Lower leg skin (tissue), 4 donors: ENCODE data around the gene RBKS. TPM values are rescaled to one million over a fixed set of nuclear protein-coding genes. Genes with fewer than 3 reads are reported as not detected.
A peak's percentile ranks its signal among the peaks of the same experiment; 100 is the strongest.

Experiments used
- DNase-seq, 2 donors: peaks; one replicate each; pipeline ENCODE4 v3.0.0-alpha.2; 2019; ENCODE audit warnings: low spot score in 2 of 2
- H3K4me3 ChIP-seq: fragments of 200-600 bp; sonication (generic); 2 replicates; pipeline ENCODE4 v1.5.1; 2017; ENCODE audit warnings: mild to moderate bottlenecking, low read depth; ENCODE audit not compliant: poor library complexity, severe bottlenecking
- POLR2A ChIP-seq, 2 donors: fragments of 450-650 bp; IDR thresholded peaks; one replicate each; pipeline ENCODE4 v1.6.1; 2016 to 2017; ENCODE audit warnings: antibody characterized with exemption in 2 of 2, mild to moderate bottlenecking in 1 of 2, moderate library complexity in 1 of 2
- WGBS, 2 donors: methylation state at CpG; one replicate each; pipeline ENCODE4 v1.1.5; 2018; 5-methylcytosine and 5-hydroxymethylcytosine counted together
- intact Hi-C: fragments of 100-400 bp; cut with DNase I; formaldehyde crosslinking; loops from one replicate; pipeline ENCODE4 v1.15.0; 2023; ENCODE audit warnings: low total_unique reads
- total RNA-seq, 4 donors: library from RNA; depleted of rRNA; stranded (reverse); fragments of >200 nt; gene quantifications; one replicate each; pipeline ENCODE4 v1.1.0, GENCODE V29; 2016
- TF ChIP-seq, protein P1 (sequence below), 3 donors: fragments of 450-650 bp; IDR thresholded peaks; one replicate each; pipeline ENCODE4 v1.5.1; 2016; ENCODE audit warnings: antibody characterized with exemption in 3 of 3, mild to moderate bottlenecking in 3 of 3, moderate library complexity in 2 of 3

The RBKS gene
- total RNA-seq, 4 donors from 2014 or later: 0.95 to 2.6 (median 1.3) TPM

DNA sequence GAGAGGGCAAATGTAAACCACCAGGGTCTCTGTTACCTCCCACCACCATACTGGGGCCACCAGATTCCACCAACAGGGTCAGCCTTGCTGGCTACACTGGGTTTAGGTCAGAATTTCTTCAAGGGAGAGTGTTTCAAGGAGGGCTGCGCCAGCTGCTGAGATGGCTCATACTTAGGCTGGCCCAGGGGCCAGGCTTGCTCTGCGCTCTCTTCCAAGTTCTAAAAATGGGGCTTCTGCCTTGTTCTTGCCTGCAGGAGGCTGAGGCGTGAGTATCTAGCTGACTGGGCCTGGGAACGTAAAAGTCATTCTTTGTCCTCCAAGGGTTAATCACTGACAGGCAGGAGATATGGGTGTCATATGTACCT lies 90.6 kb downstream of the RBKS start:
- DNase-seq: no peak
- TF ChIP-seq POLR2A (IDR thresholded peaks at IDR 0.05): no peak
- TF ChIP-seq, protein P1, sequence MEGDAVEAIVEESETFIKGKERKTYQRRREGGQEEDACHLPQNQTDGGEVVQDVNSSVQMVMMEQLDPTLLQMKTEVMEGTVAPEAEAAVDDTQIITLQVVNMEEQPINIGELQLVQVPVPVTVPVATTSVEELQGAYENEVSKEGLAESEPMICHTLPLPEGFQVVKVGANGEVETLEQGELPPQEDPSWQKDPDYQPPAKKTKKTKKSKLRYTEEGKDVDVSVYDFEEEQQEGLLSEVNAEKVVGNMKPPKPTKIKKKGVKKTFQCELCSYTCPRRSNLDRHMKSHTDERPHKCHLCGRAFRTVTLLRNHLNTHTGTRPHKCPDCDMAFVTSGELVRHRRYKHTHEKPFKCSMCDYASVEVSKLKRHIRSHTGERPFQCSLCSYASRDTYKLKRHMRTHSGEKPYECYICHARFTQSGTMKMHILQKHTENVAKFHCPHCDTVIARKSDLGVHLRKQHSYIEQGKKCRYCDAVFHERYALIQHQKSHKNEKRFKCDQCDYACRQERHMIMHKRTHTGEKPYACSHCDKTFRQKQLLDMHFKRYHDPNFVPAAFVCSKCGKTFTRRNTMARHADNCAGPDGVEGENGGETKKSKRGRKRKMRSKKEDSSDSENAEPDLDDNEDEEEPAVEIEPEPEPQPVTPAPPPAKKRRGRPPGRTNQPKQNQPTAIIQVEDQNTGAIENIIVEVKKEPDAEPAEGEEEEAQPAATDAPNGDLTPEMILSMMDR (IDR thresholded peaks at IDR 0.05): no peak
- intact Hi-C loops: no loop called here
- 75 to 80% methylated on average over 4 of the region's 4 CpGs for WGBS, 2 donors
- no peak overlapping the region for H3K4me3 ChIP-seq

DNA sequence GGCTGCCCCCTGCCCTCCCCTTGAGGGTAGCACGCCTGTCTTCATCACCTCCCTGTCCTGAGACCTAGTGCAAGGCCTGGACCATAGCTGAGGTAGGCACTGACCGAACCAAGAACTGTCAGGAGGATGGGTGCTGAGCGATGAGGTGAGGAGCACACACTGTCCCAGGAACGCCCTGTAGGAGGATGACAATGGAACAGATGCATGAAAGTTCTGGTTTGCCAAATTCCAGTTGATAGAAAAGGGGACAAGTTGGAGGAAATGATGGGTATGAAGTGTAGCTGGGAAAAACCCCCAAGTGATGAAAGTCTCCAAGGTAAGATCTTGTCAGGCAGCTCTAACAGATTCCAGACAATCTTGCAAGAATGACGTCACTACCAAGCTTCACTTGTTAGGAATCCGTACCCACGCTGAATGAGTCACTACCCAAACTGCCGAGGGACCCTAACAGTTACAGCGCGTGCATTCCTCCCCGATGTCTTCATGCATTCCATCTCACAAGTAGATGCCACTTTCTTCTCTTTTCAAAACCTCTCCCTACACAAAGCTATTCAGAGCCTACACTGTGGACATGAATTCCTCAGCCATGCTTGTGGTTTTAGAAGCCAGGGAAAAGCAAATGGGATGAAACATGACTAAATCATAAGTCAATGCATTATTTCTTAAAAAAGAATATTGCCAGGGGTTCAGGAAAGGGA lies 91.1 kb downstream of the RBKS start:
- WGBS, 2 donors: 48% methylated on average over 11 of the region's 11 CpGs
- H3K4me3 ChIP-seq: no peak overlapping the region
- TF ChIP-seq, protein P1 (IDR thresholded peaks at IDR 0.05): no peak
- TF ChIP-seq POLR2A (IDR thresholded peaks at IDR 0.05): no peak
- intact Hi-C loops: no loop called here
- DNase-seq: peak in 1 of 2 donors; percentile 49

DNA sequence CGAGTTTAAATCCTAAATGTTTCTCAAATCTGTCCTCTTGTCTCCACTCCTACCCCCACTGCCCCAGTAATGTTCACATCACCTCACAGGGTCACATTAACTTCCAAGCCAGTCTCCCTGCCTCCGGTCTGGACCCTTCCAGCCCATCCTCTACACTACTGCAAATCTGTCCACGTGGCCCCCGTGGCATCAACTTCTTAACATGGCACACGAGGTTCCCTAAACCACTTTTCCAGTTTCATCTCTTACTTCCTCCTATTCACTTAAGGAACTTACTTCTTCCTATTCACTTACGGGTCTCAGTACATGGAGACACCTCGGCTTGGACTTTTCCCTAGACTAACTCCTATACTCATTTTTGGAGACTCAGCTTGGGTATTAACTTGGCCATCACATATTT lies 91.7 kb downstream of the RBKS start:
- no peak for DNase-seq
- intact Hi-C loops: no loop called here
- TF ChIP-seq, protein P1 (IDR thresholded peaks at IDR 0.05): no peak
- no peak for TF ChIP-seq POLR2A (IDR thresholded peaks at IDR 0.05)
- WGBS, 2 donors: 87 to 94% methylated on average over 7 of the region's 7 CpGs
- no peak overlapping the region for H3K4me3 ChIP-seq

DNA sequence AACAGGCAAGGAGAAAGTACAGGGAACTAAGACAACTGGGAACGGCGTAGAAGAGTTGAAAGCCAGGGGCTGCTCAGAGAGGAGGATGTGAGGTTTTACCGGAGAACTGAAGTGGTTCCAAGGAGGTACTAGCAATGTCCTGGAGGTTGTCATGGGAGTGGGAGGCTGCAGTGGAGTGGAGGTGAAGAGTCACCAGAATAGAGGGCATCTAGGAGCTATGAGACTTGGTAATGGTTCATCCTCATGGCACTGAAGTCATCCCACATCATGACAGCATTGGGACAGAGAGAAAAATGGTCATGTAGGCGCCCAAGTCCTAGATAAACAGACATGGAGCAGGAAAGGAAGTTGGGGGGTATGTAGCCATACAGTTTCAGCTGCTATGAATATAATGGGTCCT lies 92.3 kb downstream of the RBKS start:
- H3K4me3 ChIP-seq: no peak overlapping the region
- no peak for DNase-seq
- WGBS, 2 donors: 90 to 96% methylated on average over 4 of the region's 4 CpGs
- TF ChIP-seq POLR2A (IDR thresholded peaks at IDR 0.05): no peak
- TF ChIP-seq, protein P1 (IDR thresholded peaks at IDR 0.05): no peak
- intact Hi-C loops: no loop called here

DNA sequence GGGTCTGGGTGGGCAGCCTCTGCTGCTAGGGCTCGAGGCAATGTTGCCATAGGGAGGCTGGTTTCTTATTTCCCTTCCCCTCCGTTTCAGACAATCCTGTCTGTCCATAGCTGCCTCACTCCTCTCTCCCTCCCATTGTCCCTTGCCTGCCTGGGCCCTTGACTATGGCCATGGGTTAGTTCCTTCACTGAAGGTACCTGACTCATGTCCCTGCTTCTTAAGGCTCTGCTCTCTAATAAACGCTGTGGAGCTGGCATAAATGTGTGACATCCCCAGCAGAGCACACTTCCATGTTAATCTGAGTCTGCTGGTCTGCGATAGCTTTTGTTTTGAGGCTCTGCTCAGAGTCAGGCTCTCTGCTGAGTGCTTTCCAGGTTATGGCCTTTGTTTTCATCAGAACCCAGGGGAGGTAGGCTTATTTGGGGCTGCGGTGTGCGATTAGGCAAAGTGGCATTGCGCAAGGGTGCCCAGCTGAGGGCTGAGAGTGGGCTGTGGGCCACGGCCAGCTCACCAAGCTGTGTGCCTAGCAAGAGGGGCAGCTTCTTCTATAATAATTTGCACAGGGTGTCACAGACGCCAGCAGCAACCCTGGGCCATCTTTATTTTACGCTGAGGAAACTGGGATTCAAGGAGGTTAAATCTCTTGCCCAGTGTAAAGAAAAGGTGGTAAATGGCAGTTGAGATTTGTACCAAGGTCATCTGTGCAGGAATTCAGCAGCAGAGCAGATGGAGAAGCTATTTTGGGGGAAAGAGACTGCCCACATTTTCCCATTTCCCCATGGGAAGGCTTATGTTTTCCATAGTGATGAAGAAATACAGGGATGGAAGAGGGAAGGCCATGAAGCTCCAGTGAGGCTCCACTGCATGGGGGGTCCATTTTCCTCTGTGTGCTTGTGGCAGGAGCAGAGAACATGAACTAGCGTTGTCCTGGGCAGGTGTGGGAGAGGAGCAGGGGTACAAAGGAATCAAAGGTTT lies 93.1 kb downstream of the RBKS start:
- H3K4me3 ChIP-seq: no peak overlapping the region
- WGBS, 2 donors: 83% methylated on average over 11 of the region's 11 CpGs
- DNase-seq: no peak
- TF ChIP-seq, protein P1 (IDR thresholded peaks at IDR 0.05): no peak
- no peak for TF ChIP-seq POLR2A (IDR thresholded peaks at IDR 0.05)
- intact Hi-C loops: no loop called here
